ENCODE results near the gene STIMATE.

STIMATE gene

DNA sequence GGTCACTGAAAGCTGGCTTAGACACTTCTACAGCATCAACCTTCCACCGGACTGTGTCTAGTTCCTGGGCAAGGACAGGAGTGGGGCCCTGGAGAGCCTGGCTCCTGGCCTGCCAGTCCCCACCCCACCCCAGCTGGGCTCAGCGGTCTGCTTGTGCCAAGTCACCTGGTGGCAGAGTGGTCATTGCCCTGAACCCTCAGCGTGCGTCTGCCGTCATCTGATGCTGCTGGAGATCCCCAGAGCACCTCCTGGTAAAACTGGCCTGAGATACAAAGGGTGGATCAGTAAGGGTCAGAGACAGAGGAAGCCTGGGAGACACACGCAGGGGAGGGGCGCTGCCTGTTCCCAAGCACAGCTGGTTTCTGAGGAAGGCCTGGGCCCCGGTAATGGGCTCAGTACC lies 83.5 kb downstream of the STIMATE start:
- no peak for DNase-seq

DNA sequence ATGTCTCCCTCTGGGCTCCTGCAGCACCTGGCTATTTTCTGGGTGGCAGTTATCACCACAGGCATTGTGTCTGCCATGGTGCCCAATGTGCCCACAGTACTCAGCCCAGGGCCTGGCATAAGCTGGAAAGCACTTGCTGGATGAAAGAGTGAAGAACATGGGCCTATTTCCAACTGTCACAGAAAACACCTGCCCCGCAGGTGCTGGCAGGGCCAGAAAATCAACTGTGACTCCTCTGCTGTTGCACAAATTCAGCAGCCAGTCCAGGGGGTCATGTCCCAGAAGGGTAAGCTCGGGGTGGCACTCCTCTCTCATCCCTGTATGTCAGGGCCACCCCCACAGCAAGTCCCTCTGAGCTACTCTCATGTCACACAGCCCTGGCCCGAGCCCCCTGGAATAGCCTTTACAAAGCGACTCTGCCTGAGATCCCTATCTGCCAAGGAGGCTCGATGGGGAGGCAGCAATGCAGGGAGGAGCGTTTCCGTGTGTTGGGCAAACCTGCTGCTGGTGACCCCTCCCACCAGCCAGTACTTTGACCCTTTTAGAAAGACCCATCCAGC lies 85.8 kb downstream of the STIMATE start:
- no peak for DNase-seq

DNA sequence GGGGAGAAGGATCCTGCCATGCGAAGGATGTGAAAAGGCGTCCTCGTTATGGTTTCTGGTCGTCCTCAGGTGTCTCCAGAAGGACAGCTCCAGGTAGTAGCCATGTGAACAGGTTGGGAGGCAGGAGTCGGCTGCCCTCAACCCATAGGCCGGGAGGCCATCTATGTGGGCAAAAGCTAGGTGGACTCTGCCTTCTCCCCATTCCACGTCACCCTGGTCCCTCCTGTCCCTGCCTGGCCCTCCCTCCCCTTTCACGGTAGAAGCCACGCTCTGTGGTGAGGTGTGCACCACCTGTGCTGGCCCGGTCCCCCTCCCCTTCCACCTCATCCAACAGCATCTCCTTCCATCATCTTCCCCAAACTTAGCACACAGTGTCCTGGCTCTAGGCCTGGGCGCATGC lies 86.4 kb downstream of the STIMATE start:
- no peak for DNase-seq

DNA sequence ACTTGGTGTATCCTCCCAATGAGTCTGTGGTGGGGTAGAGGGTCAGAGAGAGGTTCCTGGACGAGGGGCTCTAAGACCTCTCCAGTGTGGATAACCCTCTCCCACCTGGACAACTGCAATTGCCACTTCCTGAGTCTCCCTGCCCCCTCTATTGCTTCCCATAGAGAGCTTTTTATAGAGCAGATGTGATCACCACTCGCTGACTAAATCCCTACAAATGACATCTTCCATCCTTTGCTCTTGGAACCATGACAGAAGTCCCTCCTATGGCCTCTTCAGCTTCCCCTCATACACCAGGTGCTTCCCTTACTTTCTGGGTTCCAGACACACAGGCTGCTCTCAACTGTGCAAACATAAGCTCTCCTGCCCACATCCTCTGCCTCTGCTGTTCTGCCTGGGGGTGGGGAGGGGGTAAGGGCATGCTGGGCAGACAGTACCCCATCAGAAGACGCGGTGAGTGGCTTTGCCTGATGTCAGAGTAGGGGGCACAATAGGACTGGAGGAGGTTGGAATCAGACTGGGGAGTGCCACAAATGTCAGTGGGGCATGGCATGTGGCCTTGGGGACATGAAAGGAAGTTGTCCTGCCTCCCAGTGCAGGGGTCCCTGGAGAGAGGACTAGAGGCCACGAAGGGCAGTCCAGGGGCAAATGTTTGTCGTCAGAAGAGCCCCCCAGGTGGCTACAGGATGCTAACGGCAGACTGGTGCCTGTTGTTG lies 87.5 kb downstream of the STIMATE start:
- no peak for DNase-seq

DNA sequence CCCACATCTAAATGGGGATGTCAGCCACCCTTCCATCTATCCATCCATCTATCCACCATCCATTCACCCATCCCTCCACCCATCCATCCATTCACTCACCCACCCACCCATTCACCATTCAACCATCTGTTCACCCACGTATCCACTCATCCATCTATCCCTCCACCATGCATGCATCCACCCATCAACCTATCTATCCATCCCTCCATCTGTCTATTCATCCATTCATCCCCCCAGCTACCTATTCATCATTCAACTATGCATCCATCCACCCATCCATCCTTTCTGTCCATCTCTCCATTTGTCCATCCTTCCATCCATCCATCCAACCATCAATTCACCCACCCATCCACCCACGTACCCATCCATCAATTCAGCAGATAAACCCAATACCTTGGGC lies 88.2 kb downstream of the STIMATE start:
- no peak for DNase-seq

DNA sequence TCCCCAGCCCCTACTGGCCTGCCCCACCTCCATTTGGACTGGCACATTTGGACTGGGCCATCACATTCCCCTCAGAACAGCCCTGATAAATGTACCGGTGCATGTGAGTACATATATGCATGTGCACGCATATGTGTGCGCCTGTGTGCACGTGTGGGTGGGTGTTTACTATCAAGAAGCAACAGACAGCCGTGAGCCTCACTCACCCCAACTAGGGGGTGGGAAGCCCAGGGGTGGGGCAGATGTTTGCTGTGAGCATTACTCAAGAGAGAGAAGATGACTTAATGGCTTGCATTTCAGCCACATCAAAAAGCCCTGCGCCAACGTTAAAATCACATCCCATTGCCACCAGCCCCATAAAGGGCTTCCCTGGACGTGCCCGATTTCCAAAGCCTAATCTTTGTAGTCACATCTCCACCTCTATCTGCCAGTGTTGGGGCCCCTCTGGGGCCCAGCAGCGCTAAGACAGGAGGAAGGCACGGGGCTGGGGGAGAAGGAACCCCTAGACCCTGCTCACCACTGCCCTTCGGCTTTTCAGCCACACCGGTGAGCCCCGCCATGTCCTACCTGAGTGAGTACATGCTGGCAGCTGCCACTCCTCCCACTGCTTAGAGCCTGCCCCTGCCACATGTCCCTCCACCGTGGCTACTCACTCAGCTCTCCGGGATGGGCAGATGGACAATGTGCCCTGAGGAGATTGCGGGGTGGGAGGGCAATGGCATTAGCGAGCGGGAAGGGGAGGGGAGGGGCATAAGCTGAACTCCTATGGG lies 91.9 kb downstream of the STIMATE start:
- DNase-seq: no peak

DNA sequence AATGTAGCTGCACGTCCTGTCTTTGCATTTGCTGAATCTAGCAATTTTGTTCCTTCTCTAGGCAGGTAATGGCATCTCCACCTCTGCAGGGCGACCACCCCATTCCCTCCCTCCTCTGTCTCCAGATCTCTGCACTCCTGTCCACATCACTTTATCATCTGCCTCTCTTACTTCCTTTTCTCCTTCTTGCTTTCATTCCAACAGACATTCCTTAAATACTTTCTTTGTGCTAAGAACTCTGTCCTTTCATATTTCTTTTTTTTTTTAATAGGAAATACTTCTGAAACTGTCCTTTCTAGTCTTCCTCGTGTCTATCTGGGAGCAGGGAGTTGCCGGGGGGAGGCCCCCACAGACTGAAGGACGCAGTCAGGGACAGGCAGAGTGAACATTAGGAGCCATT lies 95.5 kb downstream of the STIMATE start:
- DNase-seq: no peak

DNA sequence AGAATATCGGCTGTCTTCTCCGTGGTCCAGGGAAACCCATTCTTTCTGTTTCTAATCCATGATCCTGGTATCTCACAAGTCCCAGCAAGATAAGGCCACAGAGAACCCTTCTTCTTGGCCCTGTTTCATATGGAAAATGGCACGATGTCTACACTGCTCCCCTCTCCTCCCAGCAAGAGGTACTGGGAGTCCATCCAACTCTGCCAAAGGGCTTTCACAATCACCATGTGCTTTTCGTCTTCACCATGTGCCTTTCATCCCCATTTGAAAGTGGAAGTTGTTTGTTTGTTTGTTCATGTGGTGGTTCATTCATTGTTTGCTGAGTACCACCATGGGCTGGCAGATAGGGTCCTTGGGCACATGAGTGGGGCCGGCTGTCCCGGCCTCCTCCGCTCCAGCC lies 97.3 kb downstream of the STIMATE start:
- DNase-seq: no peak

DNA sequence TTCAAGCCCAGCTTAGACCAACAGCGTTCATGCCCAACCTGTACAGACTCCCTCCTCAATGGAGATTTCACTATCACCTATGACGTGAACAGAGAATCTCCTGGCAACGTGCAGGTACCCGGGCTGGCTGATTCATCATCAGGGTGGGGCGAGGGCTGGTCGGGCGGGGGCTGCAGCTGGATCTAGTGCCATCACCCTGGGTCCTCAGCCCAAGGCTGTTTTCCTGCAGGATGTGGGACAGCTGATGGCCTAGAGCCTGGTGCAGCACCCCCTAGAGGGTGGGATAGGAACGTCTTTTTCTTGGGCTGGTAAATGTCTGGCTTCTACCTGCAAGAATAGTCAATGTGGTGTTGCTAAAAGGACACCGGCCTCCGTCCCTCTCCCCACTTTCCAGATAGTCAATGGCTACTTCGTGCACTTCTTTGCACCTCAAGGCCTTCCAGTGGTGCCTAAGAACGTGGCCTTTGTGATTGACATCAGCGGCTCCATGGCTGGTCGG lies 98.3 kb downstream of the STIMATE start:
- DNase-seq: peak; percentile 50

DNA sequence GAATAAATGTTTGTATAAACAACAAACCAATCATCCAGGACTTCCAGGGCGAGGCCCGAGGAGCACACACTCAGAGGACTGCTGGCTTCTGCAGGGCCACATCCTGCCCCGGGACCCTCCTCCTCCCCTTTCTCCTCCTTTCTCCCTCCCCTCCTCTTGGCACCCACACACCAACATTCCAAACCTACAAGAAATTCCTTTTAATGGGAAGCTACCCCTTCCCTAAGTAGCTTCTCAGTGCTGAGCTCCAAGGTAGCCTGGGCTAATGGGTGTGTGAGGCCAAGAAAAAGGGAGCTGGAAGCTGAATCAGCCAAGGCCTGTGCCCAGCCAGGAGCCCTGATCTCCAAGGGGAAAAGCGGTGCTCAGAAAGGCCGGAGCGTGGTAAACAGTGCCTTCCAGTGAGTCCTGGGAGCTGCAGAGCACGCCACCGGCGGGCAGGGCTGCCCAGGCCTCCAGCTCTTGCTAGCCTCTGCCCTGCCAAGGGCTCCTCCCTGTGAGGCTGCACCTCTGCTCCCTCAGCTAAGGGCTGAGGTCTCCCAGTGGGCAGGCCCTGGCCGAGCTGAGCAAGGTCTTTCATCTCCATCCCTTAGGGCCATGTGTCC lies 98.9 kb downstream of the STIMATE start:
- DNase-seq: no peak

DNA sequence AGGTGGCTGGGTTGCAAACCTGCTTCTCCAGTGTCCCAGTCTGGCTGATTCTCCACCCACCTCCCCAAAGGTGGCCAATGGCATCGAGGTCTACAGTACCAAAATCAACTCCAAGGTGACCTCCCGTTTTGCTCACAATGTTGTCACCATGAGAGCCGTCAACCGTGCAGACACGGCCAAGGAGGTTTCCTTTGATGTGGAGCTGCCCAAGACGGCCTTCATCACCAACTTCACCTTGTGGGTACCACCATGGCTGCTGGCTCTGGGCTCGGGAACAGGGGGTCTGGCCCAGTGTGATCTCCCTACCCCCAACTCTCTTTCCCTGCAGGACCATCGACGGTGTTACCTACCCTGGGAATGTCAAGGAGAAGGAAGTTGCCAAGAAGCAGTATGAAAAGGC lies 100.9 kb downstream of the STIMATE start:
- DNase-seq: no peak

DNA sequence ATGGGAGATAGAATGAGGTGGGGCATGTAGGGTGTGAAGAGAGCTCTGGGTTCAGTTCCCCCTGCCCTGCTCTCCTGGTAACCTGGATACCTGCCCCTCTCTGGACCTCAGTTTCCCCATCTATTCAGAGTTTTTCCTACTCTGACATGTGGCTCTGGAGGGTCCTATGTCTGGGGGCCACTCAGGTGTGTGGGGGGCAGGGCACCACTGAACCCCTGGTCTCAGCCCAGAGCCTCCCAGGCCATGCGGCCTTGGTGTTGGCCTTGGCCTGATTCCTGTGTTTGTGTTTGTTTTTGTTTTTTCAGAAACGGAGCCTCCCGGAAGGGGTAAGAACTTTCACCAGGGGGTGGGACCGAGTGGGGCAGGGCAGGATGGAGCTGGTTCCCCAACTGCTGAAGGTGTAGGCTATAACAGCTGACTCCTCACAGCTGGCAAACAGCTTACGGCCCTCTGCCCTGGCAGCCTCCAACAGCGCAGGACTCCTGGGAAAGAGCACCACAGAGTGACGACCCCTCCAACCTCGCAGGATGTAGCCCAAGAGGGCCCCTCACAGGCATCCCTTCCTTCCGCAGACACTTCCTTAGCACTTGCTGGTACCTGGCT lies 101.9 kb downstream of the STIMATE start:
- DNase-seq: no peak

DNA sequence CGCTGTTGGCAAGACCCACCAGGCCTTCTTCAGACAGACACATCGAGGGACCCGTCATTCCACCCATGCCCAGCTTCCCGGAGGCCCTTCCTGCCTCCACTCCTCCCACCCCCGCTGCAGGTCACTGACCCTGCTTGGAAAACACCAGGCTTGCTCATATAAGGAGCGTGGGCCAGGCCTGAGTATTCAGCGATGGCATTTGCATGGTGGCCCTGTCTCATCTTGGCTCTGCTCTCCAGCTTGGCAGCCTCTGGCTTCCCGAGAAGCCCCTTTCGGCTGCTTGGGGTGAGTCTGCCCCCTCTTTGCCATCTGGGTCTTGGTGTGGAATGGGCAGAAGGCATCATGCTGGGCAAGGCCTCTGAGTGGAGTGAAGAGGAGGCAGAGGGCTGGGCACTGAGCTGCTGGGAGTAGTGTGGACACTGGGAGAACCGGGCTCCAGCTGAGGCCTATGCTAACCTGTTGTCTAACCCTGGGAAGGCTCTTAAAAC lies 102.7 kb downstream of the STIMATE start, which contains the start of gene ITIH3:
Gene ITIH3 (plus strand): TSS at position 185 of the 488 bp plus-strand sequence. CDS start 8 bp downstream, at position 193.
- no peak for DNase-seq

DNA sequence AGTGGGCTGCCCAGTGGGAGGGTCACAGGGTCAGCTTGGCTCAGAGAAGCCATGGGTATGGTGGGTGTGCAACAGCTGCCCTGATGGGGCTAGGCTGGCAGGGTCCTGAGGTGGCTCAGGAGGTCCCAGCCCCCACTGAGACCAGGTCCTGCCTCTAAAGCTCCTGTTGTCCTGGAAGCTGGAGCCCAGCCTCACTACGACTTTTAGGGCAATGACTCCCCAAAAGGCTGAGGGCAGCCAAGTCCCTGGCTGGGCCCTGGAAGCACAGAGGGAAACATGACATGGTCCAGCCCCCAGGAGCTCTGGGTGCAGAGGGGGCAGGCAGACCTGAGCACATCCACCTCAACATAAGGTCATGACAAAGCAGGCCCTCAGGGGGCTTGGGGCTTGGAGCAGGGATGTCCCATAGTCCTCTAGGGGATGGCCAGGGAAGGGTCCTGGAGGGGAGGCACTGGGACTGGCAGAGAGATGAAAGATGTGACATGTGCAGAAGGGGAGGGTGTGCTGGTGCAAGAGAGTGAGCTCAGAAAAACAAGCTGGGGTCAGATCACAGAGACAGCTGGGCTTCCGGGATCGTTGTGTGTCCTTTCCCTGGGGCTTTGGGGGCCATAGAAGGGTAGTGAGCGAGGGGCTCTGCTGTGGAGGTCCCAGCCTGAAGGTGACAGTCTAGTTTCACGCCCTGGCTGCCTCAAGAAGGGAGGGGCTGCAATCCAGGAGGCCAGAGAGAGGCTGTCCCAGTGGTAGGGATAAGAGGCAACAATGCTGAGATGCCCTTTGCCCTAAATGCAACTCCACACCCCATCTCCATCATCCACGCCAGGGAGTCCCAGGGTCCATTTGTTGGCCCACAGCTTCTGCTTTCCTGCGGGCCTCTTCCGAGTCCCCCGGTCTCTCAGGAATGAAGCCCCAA lies 103.4 kb downstream of the STIMATE start:
- DNase-seq: no peak

DNA sequence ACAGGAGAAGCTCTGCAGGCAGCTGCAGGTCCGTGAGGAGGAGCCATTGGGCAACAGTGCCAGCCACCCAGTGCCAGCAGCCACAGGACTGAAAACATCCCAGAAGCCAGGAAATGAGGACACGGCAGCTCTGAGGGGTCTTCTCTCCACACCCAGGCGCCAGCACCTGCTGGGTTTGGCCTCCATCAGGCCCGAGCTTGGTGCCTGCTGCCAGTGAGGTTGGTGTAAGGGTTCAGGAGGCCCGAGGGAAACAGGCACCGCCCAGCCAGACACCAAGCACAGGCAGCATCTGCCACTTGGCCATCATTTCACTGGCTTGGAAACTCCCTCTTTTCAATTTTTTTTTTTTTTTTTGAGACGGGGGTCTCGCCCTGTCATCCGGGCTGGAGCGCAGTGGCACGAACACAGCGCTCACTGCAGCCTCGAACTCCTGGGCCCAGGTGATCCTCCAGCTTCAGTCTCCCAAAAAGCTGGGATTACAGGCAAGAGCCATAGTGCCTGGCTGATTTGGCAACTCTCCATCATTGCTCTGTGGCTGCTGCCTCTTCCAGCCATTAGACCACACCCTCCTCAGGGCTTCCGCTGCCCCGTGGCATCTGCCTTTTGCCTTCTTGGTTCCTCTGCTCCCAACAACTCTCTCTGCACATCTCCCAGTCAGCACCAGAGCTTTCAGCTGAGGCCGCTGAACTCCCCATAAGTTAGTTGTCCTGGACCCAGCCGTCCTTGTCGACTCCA lies 104.2 kb downstream of the STIMATE start:
- no peak for DNase-seq

DNA sequence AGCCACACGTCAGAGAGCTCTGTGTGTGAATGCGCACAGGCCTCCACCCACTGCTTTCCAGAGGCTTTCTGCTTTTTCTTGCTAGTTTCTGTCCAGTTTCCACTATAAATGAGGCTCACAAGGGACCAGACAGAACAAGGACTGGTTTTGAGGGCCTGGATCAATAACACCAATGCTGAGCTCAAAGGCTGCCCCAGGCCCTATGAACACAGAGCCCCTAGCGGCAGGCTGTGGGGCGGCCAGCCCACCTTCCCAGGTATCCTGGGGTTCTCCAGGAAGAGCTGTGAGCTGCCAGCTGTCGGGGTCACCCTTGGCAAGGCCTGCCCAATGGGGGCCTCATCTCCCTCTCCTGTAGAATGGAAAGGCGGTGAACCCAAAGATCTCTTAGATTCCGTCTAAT lies 104.9 kb downstream of the STIMATE start:
- no peak for DNase-seq

DNA sequence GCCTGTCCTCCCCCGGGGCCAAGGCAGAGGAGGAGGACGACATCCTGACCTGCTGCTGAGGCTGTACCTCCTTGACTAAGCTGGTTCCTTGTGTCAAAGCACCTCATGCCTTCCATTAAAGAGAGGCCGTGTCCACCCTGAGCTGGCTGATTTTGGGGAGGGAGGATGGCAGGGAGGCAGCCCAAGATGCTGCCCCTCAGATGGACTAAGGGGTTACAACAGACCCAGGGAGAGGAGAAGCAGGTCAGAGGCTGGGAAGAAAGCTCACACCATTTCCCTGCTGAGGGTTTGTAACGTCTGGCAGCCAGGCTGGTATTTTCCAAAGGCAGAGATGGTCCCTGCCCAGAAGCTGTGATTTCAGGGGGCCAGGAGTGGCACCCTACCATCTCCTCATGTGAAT lies 105.4 kb downstream of the STIMATE start:
- no peak for DNase-seq

DNA sequence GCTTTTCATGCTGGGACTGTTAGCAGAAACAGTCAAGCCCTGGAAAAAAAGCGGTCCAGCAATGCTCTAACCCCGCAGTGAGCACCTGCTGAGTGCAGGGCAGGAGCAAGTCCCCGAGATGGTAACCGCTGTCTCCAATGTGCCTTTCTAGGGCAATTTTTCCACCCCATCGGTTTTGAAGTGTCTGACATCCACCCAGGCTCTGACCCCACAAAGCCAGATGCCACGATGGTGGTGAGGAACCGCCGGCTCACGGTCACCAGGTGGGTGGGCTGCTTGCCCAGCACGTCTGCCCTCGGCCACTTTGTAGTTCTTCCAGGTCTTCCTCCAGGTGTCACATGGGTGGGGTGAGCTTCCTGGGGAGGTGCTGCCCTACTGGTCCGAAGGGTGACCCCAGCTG lies 106.0 kb downstream of the STIMATE start:
- DNase-seq: no peak

DNA sequence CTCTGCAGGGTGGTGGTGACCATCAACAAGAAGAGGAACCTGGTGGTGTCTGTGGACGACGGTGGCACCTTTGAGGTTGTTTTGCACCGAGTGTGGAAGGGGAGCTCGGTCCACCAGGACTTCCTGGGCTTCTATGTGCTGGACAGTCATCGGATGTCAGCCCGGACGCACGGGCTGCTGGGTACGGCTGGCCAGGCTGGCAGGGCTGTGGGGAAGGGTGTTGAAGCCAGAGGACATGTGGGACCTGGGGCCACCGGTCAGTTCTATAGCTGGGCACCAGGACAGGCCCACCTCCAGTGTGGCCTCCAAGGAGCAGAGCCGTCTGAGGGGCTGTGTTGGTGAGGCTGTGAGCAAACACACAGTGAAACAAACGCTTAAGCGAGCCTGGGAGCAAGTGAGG lies 106.6 kb downstream of the STIMATE start:
- no peak for DNase-seq

DNA sequence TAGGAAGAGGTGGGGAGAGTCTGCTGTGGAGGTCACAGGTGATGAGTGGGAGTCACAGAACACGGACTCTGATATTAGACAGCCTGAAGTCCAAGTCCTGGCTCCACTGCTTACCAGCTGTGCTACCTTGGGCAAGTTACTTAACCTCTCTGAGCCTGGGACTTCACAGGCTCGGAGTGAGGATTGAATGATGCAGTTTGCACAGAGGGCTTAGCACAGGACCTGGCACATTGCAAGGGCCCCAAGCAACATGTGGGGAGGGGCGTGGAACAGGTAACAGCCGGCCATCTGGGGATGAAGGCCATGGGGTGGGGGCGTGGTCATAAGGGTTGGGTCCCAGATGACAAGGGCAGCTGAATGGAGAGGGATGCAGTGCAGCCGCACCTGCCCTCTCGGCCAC lies 107.0 kb downstream of the STIMATE start:
- DNase-seq: no peak

DNA sequence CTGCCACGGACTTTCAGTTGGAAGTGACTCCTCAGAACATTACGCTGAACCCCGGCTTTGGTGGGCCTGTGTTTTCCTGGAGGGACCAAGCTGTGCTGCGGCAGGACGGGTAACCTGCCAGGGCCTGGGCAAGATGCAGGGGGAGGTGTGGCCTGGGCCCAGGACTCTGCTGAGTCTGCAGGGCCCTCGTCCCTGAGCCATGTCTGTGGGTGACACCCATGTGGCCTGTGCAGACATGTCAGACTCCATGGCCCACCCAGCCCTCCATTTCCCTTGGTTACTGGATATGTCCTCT lies 107.7 kb downstream of the STIMATE start:
- DNase-seq: no peak

Data from stimulated activated CD8-positive, alpha-beta memory T cell treated with anti-CD3 and anti-CD28 coated beads, Interleukin-4, amount 100 ng/mL, for 48 hours (primary cell).